Activated CD4-positive, alpha-beta T cell treated with anti-CD3 and anti-CD28 coated beads, Interleukin-2, Interleukin-4, amounts not matched to agents 100 ng/mL and 50 ng/mL, durations not matched to agents 16 hours and 8 hours (primary cell): Measurements from ENCODE around the gene GTF3C4.

Experiments
- DNase-seq: peaks from one replicate; pipeline ENCODE4 v3.0.0-alpha.2; 2020; ENCODE audit warnings: low spot score

GTF3C4 gene, protein sequence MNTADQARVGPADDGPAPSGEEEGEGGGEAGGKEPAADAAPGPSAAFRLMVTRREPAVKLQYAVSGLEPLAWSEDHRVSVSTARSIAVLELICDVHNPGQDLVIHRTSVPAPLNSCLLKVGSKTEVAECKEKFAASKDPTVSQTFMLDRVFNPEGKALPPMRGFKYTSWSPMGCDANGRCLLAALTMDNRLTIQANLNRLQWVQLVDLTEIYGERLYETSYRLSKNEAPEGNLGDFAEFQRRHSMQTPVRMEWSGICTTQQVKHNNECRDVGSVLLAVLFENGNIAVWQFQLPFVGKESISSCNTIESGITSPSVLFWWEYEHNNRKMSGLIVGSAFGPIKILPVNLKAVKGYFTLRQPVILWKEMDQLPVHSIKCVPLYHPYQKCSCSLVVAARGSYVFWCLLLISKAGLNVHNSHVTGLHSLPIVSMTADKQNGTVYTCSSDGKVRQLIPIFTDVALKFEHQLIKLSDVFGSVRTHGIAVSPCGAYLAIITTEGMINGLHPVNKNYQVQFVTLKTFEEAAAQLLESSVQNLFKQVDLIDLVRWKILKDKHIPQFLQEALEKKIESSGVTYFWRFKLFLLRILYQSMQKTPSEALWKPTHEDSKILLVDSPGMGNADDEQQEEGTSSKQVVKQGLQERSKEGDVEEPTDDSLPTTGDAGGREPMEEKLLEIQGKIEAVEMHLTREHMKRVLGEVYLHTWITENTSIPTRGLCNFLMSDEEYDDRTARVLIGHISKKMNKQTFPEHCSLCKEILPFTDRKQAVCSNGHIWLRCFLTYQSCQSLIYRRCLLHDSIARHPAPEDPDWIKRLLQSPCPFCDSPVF

DNA sequence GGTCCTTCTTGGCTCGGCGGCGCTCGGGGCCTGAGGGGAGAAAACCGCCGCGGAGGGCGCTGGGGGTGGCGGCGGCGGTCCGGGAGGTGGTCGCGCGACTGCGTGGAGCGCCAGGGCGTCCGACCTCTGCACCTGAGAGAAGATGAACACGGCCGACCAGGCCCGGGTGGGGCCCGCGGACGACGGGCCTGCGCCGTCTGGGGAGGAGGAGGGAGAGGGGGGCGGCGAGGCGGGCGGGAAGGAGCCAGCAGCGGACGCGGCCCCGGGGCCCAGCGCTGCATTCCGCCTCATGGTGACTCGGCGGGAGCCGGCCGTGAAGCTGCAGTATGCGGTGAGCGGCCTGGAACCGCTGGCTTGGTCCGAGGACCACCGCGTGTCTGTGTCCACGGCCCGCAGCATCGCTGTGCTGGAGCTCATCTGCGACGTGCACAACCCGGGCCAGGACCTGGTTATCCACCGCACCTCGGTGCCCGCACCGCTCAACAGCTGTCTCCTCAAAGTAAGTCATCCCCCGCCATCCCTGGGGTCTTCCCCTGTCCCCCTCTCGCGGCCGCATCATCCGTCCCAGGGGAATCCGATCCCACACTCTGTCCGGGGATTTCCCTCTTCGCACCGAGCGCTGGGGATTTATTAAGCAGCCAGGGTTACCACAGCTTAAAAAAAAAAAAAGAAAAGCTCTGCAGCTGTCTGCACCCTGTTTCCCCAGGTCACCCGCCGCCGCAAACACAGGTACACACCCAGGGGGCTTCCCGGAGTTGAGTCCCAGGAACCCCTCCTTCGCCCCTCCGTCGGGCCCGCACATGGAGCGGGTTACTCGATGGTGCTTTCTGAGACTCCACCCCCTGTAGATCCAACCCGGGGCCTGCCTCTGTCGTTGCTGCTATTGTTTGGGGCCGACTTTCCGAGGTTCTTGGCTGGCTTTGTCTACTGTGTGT, at the start of gene GTF3C4:
TSS of gene GTF3C4 (plus strand) at position 8 of the 935 bp plus-strand sequence. CDS start at position 143, 135 bp downstream.
- DNase-seq, result peak; percentile 30

DNA sequence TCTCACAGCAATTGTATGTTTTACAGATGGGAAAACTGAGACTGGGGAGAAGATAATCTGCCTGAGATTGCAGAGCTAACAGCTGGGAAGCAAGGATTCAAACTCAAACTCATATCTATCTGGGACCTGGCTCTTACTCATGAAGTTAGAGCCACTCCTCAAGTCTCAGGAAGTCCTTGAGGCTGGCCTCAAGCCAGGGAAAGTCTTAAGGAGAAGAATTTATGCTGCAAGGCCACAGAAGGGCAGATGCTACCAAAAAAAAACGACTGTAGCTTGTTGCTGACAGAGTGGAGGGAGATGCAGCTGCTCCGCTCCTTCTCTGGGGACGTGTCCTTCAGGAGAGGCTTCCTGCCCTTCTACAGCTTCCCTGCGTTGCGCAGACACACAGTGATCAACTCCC, 48.1 kb upstream of the GTF3C4 start:
- no peak for DNase-seq

DNA sequence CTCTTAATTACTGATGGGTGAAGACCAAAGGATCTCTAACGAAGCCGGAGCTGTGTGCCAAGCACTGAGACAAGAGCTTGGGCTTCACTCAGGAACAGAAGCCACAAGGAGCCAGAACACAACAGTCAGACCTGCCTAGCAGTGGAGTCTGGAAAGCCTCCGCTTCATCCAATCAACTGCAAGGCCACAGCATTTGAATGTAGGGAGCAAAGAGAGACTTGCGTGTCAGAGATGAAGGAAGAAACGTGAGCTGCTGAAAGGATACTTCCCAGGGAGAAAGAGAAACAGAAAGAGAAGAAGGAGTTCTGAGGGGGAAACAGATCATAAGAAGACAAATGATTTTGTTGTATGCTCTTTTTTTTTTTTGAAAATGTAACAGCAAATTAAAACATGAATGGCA, 44.0 kb upstream of the GTF3C4 start:
- no peak for DNase-seq

DNA sequence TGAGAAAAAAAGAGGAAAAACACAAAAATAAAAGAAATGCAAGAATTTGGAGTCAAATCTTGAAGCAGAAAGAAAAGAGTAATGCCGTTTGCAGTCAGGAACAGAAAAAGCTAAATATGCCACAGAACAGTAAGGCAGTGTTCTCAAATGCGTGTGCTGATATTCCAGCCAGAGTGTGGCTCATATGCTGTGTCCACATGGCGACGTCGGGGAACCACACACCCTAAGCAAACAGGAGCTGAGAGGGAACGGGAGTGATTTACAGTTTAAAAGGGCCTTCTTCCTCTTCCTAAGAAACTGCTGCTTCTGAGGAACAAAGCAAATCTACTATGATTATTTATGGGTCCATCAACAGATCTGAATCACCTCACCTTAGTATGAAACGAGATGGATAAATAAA, 43.2 kb upstream of the GTF3C4 start:
- no peak for DNase-seq

DNA sequence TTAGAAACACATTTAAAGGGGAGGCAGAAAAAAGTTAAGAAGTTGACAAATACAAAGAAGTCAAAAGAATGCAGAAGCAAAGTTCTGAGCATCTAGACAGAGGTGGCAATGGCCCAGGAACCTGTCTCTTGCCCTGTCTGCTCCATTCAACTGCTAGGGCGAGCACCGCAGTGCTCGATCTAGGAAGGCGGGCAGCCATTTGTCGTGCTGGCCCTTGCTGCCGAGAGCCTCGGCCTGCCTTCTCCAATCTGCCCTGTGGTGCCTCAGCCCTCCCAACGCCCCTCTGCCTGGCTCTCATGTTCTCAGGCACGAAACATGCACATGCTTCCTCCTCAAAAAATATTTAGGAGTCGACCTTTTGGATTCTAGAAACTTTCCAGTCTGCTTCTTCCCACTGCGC, 42.7 kb upstream of the GTF3C4 start:
- no peak for DNase-seq

DNA sequence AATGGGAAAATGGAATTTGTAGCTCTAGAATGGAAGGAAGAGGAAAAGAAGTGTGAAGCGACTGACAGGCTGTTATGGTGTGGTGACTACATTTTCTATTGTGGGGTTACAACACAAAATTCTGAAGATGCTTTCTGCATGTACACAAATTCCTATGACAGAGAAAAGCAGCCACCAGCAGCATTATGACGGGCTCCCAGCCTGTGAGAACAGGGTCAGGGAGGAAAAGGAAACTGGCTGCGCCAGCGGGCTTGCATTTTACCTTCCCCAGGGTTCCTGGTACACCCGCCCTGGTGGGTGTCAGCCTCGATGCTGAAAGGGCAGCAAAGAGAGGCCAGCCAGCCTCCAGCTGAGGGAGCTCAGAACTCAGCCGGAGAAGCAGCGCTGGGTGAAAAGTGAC, 41.5 kb upstream of the GTF3C4 start:
- no peak for DNase-seq

DNA sequence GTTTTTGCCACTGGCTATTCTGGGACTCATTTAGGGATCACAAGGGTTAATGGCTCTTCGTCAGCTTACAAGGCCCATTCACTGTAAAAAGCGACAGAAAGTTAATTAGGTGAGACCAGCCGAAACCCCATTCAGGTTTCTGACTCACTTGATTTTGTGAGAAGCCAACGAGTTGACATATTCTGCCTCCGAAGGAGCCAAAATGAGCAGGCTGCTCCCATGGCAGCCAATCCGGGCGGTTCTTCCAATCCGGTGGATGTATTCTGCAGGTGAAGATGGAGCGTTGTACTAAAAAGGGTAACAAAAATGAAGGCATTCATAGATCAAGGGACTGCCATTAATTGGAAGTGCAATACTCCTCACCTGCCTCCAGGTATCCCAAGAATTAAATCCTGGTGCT, 40.1 kb upstream of the GTF3C4 start:
- DNase-seq, result no peak

DNA sequence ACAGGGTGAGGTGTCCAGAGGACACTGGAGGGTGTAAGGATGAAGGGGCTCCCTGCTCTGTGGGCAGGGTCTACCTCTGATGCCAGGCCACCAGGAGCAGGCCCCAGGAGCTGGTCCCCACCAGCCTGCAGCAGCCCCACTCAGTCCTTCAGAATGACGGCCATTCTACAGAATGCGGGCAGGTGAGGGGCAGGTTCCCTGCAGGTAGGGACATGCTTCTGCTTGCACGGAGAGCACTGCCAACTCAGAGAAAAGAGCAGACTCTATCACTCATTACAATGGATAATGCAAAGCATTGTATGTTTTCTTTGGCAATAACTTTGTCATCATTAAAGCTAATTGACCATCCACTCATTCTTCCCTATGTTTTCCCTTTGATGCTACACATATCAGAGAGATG, 39.5 kb upstream of the GTF3C4 start:
- DNase-seq, result no peak

DNA sequence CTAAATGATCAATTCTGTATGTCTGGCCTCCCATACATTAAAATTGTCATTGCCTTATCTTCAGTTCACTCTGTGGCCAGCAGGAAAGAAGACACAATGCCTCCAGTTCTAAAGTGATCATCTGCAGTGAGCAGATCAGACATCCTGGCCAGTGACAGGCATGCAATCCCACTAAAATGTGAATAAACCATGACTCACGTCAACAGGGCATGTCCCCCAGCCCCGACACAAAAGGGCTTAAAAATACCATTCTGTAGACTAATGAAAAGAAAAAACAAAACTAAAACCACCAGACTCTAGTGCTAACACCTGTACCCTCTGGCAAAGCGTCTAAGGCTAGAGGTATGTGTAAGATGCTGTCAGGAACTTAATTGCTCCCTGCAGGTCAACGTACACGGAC, 39.0 kb upstream of the GTF3C4 start:
- DNase-seq, result no peak

DNA sequence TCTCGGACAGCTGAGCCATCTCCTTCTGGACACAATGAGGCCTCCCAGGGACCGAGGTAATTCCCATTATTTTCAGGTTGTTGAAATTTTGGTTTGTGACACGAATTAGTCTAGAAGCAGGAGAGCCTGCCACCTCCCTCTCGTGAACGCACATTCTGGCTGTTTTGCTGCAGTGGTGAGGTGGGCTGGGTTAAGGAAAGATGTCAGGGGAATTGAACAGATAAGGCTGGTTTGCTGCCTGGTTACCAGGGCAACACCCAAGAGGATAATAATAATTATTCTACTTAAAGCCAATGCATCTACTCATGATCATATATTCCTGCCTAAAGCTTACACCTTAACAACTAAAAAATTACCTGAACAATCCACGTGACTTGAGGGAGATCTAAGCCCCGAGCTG, 38.6 kb upstream of the GTF3C4 start:
- DNase-seq, result no peak

DNA sequence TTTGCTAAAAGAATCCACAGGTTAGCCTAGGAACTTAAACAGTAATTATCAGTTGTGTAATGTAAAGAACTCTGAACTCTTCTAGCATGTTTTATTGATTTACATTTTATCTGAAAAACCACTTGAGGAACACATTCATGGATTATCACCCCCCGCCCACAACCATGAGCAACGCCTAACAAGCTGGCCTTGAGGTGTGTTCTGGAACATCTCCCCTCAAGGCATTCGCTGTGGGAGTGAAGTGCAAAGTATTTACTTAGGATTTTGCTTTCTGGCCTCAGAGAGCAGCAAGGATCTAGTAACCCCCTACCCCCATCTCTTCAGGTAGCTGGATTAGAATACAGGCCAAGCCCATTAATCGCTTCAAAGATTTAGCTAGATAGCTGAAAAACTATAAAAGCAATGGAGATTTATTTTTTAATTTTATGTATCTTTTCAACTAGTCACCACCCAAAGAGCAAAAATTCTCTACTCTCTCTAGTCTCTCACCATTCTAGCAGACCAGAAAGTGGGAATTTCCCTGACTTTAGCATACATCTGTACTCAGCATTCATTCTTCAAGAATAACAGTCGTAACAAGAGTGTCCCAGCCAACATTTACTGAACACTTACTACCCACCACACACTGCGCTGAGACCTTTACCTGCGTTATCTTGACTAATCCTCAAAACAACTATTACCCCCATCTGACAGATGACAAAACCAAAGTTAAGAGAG, 37.7 kb upstream of the GTF3C4 start:
- DNase-seq, result no peak

DNA sequence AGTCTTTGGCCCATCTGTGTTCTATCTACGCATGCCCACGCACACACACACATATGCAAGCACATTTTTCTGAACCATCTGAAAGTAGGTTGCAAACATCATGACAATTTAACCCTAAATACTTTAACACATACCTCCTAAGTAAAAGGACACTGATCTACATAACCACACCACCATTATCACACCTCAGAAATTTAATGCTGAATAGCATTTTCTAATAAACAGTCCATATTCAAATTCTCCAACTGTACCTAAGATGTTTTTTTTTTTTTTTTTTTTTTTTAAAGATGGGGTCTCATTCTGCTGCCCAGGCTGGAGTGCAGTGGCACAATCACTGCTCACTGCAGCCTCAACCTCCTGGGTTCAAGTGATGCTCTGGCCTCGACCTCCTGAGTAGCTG, 35.9 kb upstream of the GTF3C4 start:
- no peak for DNase-seq

DNA sequence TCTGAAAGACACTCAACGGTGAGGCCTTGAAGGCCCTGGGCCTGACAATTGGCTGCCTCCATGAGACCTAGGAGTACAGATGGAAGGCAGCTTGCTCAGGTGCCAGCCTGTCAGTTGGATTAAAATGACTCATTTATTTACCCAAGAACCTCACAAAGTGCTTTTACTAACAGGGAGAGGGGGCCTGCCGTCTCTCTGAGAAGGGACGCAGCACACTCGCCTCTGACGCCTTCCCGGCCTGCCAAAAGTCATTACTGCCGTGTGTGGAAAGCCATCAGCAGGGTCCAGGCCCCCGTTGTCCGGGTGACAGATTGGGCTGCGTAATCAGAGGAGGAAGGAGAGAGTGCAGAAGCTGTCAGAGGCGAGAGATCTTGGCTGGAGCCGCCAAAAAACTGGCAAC, 32.9 kb upstream of the GTF3C4 start:
- no peak for DNase-seq

DNA sequence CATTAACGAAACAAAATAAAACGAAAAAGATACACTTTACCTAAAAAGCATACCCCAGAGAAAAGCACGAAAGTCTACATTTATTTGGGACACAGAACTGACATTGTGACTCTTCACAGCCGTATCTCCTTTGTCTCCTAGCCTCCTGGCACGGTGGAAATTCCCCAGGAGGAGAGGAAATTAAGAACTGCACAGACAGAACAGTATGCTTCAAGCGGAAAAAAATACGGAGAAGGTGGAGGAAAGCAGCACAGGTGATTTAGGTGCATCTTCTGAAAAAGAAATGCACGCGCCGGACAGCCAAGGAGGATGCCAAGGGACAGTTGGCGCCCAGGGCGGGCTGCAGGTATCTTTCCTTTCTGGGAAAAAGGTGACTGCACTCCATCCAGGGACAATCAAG, 32.5 kb upstream of the GTF3C4 start:
- DNase-seq, result no peak

DNA sequence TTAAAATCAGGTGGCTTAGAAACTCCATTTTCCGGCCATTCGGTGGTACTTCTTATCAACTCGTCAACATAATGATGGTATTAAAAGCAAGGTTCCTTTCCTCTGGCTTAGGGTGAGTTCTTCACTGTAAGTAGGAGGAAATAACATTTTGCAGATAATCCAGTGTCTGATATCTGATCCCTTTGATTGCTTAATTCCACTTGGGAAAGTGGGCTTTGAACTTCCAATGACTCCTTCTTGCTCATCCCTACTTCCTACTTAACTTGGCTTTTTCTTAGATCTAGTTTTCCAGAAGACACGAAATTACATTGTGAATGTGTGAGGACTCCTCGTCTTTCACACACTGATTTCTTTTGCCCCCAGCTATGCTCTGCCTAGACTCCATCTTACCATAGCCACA, 32.0 kb upstream of the GTF3C4 start:
- no peak for DNase-seq

DNA sequence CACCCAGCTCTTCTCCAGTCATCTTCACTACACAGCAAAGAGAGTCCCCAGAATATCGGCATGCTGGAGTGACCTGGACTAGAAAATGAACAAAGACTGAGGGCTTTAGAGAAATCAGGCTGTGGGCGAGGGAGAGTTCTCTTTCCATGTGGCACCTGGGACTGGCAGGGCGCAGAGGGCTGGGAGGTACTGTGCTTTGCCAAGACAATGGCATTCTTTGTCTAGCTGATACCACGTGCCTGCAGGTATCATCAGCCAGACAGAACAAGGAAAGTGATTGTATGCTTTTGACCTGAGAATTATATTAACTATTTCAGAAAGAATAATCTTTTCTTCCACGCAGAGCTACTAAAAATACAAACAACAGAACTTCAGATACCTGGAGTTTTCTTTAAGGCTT, 30.9 kb upstream of the GTF3C4 start:
- DNase-seq, result no peak

DNA sequence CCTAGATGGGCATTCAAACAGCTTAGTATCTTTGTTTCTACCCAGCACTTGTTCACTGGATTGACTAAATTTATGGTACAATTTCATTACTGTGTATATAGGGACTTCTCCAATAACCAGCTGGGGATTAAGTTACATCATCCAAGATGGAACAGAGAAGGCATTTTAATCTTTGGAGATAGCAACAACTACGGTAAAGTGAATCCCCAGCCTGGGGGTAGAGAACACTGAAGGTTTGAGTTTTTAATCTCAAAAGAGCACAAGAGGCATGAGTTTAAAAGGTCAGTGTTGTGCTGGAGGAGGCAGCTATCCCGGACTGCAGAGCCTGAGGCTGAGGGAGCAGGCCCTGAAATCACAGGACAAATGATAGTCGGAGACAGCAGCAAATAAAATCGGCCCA, 29.0 kb upstream of the GTF3C4 start:
- no peak for DNase-seq

DNA sequence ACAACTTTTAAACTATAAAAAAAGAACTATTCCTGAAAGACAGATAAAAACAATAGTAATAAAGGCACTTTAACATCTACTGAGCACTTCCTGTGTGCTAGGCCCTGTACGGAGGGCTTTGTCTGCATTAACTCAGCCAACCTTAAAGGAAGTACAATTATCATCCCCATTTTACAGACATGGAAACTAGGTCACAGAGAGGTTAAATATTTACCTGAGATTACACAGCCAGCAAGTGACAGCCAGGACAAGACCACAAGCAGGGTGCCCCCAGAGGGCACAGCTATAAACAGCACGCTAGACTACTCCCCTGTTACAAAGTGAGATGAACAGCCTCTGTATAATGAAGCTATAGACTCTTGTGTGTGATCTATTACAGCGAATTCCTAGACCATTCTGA, 26.0 kb upstream of the GTF3C4 start:
- no peak for DNase-seq

DNA sequence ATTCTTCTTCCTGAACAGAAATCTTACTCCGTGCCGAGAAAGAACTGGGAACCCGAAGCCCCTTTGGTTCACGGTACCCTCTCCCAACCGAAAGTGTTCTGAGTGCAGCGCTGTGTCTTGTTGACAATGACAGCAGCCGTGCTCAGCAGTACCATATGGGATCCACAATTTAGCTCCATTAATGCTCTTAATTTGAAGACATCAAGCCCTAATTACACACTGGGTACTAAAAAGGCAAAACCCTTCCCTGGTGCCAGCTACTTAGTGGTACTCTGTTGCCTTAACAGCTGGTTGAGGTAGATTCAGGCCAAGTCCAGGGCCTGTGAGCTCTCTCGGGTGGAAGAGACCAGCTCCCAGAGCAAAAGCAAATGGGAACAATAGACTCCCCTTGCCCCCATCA, 25.0 kb upstream of the GTF3C4 start:
- no peak for DNase-seq

DNA sequence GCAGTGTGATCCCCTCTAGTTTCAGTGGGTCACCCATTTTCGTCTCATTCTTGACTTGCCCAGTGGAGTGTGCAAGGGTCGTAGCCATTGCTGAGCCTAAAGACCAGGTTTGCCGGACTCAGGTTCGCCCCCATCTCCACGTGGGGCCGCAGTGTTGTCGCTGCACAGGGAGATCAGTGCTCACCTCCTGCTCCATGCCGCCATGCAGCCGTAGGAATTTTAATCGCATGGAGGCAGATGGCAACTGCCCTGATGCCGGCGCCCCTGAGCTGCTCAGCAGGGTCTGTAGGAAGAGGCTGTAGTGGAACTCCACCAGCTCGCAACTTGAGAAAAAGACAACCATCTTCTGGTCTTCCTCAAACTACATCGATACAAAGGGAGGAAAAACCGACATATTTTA, 24.6 kb upstream of the GTF3C4 start:
- DNase-seq, result no peak

DNA sequence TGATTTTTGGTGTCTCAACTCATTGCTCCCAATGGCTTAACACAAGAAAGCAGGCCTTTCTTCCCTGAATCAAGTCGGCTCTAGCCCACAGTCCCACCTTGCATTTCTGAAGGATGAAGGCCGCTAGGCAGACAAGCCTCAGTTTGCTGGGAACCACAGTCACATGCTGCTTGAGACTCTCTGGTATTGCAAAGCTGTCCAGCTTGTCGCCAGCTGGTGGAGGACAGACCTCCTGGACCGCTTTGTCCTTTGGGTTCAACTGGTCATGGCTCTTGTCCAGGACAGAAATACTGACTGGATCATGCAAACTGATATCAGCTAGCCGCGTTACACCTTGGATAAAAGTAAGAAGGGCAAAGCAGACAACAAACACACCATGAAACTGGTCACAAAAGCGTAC, 23.5 kb upstream of the GTF3C4 start:
- no peak for DNase-seq

DNA sequence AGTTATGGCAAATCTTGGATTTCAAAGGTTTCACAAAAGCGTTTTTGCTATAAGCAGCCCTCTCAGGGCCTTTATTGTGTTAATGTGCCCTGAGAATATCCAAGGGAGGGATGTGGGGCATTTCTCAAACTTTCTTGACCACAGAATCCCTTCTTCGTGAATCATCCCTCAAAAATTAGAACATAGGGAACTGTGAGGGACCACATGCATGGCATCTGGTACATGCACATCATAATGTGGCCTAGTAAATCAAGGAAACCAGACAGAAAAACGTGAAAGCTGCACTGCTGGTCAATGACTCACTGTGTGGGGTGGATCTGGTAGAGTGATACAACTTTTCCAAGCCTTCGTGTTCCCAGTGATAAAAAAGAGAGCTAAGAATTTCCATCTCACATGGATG, 22.9 kb upstream of the GTF3C4 start:
- no peak for DNase-seq
